NCI-H524 treated with DMSO at 0.1 percent for 48 hours (cell line): Measurements from ENCODE around the gene RPL23.
A peak's percentile ranks its signal among the peaks of the same experiment; 100 is the strongest.
"Not testable (repeated sequence)": the region's sequence is repeated elsewhere in the genome, so short reads cannot be mapped to it uniquely, and the experiment has no call there.

Source experiments
- DNase-seq: peaks from one replicate; lab custom pipeline; 2025; lab: John Stamatoyannopoulos, UW

Gene RPL23

GRCh38 chr17:38867179-38867967, 13.9 kb upstream of the RPL23 start:
- DNase-seq, result peak; percentile 58

GRCh38 chr17:38864636-38865398, 11.3 kb upstream of the RPL23 start:
- no peak for DNase-seq

- no peak for DNase-seq
These were observed 7.9 kb upstream of the RPL23 start for GRCh38 chr17:38861399-38861843.

GRCh38 chr17:38857271-38857670, 3.8 kb upstream of the RPL23 start:
- no peak for DNase-seq

GRCh38 chr17:38855101-38855714, 1.7 kb upstream of the RPL23 start:
- DNase-seq, result not testable (repeated sequence)

- DNase-seq, result no peak
These were observed 690 bp downstream of the RPL23 start for GRCh38 chr17:38852771-38853291.

GRCh38 chr17:38851434-38851833, 2.1 kb downstream of the RPL23 start:
- no peak for DNase-seq

- no peak for DNase-seq
These were observed 3.1 kb downstream of the RPL23 start for GRCh38 chr17:38850374-38850773.

GRCh38 chr17:38848939-38849605, 4.4 kb downstream of the RPL23 start:
- DNase-seq, result no peak

- DNase-seq, result no peak
These were observed 5.0 kb downstream of the RPL23 start for GRCh38 chr17:38848557-38848891.

GRCh38 chr17:38844261-38844757, 9.2 kb downstream of the RPL23 start:
- DNase-seq, result no peak

GRCh38 chr17:38825762-38826247, 27.7 kb downstream of the RPL23 start:
- DNase-seq, result no peak

GRCh38 chr17:38824899-38825761, 28.4 kb downstream of the RPL23 start, which contains the start of gene CWC25:
CWC25 (minus strand) TSS chr17:38825321; CDS start chr17:38825183, 138 bp downstream.
- peak; percentile 72 for DNase-seq

GRCh38 chr17:38815576-38816193, 37.8 kb downstream of the RPL23 start:
- DNase-seq, result no peak

- DNase-seq, result no peak
These were observed 43.7 kb downstream of the RPL23 start for GRCh38 chr17:38809828-38810227.

GRCh38 chr17:38800237-38800760, 53.2 kb downstream of the RPL23 start:
- no peak for DNase-seq

GRCh38 chr17:38799501-38800236, 53.9 kb downstream of the RPL23 start, which contains the start of gene PIP4K2B:
PIP4K2B (minus strand) TSS chr17:38799556; CDS start chr17:38799424, 132 bp downstream.
- peak; percentile 95 for DNase-seq

- no peak for DNase-seq
These were observed 54.7 kb downstream of the RPL23 start for GRCh38 chr17:38798614-38799500.
